Hepatocyte (in vitro differentiated cells): ENCODE results near the gene TMEM145.

ENCODE experiments used
- EZH2 ChIP-seq: fragments of 200-600 bp; sonication (generic); IDR thresholded peaks from 2 replicates; pipeline ENCODE4 v1.6.1; 2016; ENCODE audit warnings: antibody characterized with exemption, mild to moderate bottlenecking, borderline replicate concordance
- TF ChIP-seq, protein P1 (sequence below): fragments of 200-600 bp; sonication (generic); IDR thresholded peaks from 2 replicates; pipeline ENCODE4 v1.5.1; 2016; ENCODE audit warnings: antibody characterized with exemption, mild to moderate bottlenecking; ENCODE audit not compliant: poor library complexity

DNA sequence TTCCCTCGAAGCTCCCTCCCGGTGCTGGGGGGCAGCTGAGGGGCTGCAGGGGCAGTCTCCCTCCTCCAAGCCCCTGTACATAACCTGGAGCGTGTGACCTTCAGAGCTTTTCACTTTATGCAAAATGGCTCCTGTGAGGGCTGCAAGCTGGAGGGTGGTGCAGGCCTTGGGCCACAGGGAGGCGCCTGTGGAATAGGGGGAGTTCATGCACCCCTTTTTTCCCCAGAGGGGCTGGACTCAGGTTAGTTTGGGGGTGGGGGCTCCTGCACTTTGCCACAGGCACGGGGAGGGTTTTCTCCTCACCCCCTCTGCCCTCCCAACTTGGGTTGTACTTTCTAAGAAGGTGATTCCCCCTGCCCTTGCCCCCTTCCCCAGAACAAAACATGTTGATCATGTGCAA is 17.8 kb upstream of the TMEM145 start:
- TF ChIP-seq, protein P1, sequence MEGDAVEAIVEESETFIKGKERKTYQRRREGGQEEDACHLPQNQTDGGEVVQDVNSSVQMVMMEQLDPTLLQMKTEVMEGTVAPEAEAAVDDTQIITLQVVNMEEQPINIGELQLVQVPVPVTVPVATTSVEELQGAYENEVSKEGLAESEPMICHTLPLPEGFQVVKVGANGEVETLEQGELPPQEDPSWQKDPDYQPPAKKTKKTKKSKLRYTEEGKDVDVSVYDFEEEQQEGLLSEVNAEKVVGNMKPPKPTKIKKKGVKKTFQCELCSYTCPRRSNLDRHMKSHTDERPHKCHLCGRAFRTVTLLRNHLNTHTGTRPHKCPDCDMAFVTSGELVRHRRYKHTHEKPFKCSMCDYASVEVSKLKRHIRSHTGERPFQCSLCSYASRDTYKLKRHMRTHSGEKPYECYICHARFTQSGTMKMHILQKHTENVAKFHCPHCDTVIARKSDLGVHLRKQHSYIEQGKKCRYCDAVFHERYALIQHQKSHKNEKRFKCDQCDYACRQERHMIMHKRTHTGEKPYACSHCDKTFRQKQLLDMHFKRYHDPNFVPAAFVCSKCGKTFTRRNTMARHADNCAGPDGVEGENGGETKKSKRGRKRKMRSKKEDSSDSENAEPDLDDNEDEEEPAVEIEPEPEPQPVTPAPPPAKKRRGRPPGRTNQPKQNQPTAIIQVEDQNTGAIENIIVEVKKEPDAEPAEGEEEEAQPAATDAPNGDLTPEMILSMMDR = no peak
- no peak for TF ChIP-seq EZH2
